Superior temporal gyrus (tissue), 1 donor: ENCODE measurements around the gene CDK10.
A peak's percentile ranks its signal among the peaks of the same experiment; 100 is the strongest.
"Not testable (repeated sequence)": the region's sequence is repeated elsewhere in the genome, so short reads cannot be mapped to it uniquely, and the experiment has no call there.

Source experiments
- DNase-seq: peaks from one replicate; pipeline ENCODE4 v3.0.0-alpha.2; 2016; ENCODE audit errors: extremely low spot score

Gene CDK10

GRCh38 chr16:89686520-89687091 lies at the start of gene CDK10:
TSS of gene CDK10 (plus strand) at chr16:89686689. CDS start at chr16:89686711, 22 bp downstream.
- DNase-seq, result peak; percentile 91

GRCh38 chr16:89637379-89637778 lies 49.1 kb upstream of the CDK10 start:
- no peak for DNase-seq

GRCh38 chr16:89638455-89638854 lies 48.0 kb upstream of the CDK10 start:
- no peak for DNase-seq

GRCh38 chr16:89639385-89639784 lies 47.1 kb upstream of the CDK10 start:
- no peak for DNase-seq

GRCh38 chr16:89641458-89642119 lies 44.9 kb upstream of the CDK10 start:
- DNase-seq, result no peak

- no peak for DNase-seq
Measured at GRCh38 chr16:89642574-89642973, 43.9 kb upstream of the CDK10 start.

- no peak for DNase-seq
Measured at GRCh38 chr16:89643769-89644300, 42.7 kb upstream of the CDK10 start.

GRCh38 chr16:89645122-89645521 lies 41.4 kb upstream of the CDK10 start:
- no peak for DNase-seq

- no peak for DNase-seq
Measured at GRCh38 chr16:89646270-89646669, 40.2 kb upstream of the CDK10 start.

- DNase-seq, result no peak
Measured at GRCh38 chr16:89646906-89647305, 39.6 kb upstream of the CDK10 start.

GRCh38 chr16:89651584-89651983 lies 34.9 kb upstream of the CDK10 start:
- no peak for DNase-seq

- DNase-seq, result no peak
Measured at GRCh38 chr16:89653656-89654295, 32.7 kb upstream of the CDK10 start.

GRCh38 chr16:89655062-89655643 lies 31.3 kb upstream of the CDK10 start:
- DNase-seq, result no peak

- no peak for DNase-seq
Measured at GRCh38 chr16:89656435-89657121, 29.9 kb upstream of the CDK10 start.

- DNase-seq, result peak; percentile 86
Measured at GRCh38 chr16:89657442-89658220, 28.9 kb upstream of the CDK10 start, which contains the start of the genes CHMP1A and SPATA33. TSS of gene CHMP1A (minus strand) at chr16:89657708. CDS start at chr16:89657588, 120 bp downstream. TSS of gene SPATA33 (plus strand) at chr16:89657836. CDS start at chr16:89657912, 76 bp downstream.

- DNase-seq, result no peak
Measured at GRCh38 chr16:89658221-89658879, 28.1 kb upstream of the CDK10 start.

GRCh38 chr16:89660146-89660545 lies 26.3 kb upstream of the CDK10 start:
- no peak for DNase-seq

- no peak for DNase-seq
Measured at GRCh38 chr16:89661215-89661614, 25.3 kb upstream of the CDK10 start.

GRCh38 chr16:89664238-89664637 lies 22.3 kb upstream of the CDK10 start:
- DNase-seq, result not testable (repeated sequence)

- not testable (repeated sequence) for DNase-seq
Measured at GRCh38 chr16:89667000-89667399, 19.5 kb upstream of the CDK10 start.
